ENCODE measurements around the gene KIAA1586.
"Not testable (repeated sequence)": the region's sequence is repeated elsewhere in the genome, so short reads cannot be mapped to it uniquely, and the experiment has no call there.

DNA sequence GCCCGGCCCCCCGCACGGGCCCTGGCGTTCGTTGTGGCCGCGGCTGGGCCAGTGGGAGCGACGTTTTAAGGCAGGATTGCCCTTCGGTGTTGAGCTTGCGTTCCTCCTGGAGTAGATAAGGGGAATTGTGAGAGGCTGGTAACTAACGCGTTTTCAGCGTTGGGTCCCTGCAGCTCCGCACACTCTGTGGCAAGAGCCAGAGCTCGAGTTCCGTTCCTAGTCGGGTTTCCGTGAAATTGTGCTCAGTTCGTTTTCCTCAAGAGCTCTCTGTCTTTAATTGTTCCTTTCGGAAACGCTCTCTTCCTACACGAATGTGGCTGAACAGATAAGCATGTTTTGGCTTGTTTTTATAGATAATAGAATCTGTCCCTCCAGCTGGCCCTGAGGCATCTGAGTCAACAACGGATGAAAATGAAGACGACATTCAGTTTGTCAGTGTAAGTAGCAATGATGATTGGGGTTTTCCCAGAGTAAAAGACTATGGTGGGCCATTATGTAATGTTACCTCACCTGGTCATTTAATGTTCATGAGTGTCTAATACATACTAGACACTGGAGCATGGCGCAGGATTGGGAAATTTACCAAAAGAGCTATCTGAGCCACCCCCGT lies 44.1 kb downstream of the KIAA1586 start:
- TF ChIP-seq, protein P1, sequence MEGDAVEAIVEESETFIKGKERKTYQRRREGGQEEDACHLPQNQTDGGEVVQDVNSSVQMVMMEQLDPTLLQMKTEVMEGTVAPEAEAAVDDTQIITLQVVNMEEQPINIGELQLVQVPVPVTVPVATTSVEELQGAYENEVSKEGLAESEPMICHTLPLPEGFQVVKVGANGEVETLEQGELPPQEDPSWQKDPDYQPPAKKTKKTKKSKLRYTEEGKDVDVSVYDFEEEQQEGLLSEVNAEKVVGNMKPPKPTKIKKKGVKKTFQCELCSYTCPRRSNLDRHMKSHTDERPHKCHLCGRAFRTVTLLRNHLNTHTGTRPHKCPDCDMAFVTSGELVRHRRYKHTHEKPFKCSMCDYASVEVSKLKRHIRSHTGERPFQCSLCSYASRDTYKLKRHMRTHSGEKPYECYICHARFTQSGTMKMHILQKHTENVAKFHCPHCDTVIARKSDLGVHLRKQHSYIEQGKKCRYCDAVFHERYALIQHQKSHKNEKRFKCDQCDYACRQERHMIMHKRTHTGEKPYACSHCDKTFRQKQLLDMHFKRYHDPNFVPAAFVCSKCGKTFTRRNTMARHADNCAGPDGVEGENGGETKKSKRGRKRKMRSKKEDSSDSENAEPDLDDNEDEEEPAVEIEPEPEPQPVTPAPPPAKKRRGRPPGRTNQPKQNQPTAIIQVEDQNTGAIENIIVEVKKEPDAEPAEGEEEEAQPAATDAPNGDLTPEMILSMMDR (IDR thresholded peaks at IDR 0.05): not testable (repeated sequence)
- TF ChIP-seq POLR2A (IDR thresholded peaks at IDR 0.05): not testable (repeated sequence)

All from vagina (tissue), 2 donors.